ENCODE measurements around the gene MCF2L.
"Not testable (repeated sequence)": the region's sequence is repeated elsewhere in the genome, so short reads cannot be mapped to it uniquely, and the experiment has no call there.

The MCF2L gene

DNA sequence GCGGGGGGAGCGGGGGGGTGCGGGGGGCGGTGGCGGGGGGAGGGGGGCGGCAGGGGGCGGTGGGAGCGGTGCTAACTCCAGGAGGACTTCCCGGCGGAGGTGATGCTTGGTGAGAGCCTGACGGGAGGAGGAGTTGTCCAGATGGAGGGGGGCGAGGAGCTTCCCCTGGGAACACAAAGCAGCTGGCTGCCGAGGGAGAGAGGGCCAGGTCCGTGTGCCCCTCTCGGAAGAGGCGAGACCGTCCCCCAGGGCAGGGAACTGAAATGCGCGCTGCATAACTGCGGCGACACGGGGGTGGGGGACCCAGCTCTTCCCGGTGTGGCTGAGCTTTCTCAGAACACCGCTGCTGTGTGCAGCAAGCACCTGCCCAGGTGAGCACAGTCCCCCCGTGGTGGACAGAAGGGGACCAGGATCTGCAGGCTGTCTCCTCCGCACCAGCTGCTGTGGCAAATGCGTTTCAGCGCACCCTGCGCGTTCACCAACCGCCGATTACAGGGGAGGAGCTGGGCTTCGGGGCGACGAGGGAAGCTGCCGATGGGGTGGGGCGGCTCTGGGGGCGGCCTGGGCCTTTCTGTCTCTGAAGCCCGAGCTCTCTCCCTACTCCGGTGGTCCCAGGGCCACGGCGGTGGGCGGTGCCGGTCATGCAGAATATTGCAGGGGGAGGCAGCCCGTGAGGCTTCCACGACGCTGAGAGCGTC lies 81.9 kb downstream of the MCF2L start:
- no peak for DNase-seq

DNA sequence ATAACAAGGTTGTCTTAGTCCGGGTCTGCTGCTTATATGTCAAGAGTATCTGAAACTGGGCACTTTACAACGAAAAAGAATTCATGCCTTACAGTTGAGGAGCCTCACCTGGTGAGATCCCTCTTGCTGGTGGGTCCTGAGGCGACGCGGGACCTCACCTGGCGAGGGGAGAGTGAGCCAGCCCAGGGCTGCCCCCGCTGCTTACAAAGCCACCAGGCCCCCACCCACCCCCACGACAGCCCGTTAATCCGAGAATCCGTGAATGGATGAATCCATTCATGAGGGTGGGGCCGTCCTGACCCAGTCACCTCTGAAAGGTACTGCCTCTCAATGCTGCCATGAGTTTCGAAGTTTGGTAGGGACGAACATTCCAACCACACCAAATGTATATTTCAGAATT lies 82.6 kb downstream of the MCF2L start:
- DNase-seq = no peak

GRCh38 chr13:113052206-113052605 lies 83.2 kb downstream of the MCF2L start:
- DNase-seq = no peak

DNA sequence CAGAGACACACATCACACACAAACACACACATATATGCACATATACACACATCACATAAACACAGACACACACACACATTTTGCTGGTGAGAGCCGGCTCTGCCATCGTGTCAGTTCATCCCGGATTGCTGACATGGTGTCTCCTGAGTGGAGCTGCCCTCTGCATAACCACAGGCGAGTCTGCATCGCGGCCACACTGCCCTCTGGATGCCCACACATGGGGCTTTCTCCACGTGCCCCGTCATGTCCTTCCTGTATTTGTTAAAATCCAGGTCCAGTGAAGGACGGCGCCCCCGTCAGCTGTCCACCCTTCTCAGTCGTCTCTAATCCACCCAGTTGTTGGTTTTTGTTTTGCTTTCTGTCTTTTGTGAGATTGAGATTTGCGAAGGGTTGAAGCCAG lies 84.0 kb downstream of the MCF2L start:
- no peak for DNase-seq

DNA sequence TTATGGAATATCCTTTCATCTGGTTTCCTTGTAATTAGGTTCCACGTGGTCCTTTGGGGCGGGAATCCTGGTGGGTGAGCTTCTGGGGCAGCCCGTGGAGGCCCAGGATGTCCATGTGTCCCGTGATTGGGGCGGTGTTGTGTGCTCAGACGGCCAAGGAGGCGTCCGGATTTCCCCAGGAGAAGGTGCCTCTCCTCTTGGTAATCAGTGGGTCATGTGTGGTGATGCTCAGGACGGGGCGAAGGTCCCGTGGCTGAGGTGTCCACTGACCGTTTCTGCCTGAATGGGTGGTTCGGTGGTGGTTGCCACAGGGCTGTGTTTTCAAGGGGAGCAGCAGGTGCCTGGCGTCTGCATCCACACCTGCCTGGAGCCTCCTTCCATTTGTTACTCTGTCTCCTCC lies 84.4 kb downstream of the MCF2L start:
- no peak for DNase-seq

- no peak for DNase-seq
Observed at GRCh38 chr13:113053801-113054604, 85.0 kb downstream of the MCF2L start.

DNA sequence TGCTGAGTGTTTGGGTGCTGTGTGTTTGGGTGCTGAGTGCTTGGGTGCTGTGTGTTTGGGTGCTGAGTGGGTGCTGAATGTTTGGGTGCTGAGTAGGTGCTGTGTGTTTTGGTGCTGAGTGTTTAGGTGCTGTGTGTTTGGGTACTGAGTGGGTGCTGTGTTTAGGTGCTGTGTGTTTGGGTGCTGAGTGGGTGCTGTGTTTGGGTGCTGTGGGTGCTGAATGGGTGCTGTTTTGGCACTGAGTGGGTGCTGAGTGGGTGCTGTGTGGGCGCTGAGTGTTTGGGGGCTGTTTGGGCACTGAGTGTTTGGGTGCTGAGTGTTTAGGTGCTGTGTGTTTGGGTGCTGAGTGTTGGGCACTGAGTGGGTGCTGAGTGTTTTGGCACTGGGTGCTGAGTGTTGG lies 88.1 kb downstream of the MCF2L start:
- DNase-seq = no peak

DNA sequence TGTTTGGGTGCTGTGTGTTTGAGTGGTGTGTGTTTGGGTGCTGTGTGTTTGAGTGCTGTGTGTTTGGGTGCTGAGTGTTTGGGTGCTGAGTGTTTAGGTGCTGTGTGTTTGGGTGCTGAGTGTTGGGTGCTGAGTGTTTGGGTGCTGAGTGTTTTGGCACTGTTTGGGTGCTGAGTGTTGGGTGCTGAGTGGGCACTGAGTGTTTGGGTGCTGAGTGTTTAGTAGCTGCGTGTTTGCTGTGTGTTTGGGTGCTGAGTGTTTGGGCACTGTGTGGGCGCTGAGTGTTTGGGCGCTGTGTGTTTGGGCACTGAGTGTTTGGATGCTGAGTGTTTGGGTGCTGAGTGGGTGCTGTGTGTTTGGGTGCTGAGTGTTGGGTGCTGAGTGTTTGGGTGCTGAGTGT lies 88.5 kb downstream of the MCF2L start:
- not testable (repeated sequence) for DNase-seq

- no peak for DNase-seq
Observed at GRCh38 chr13:113058129-113058987, 89.3 kb downstream of the MCF2L start.

GRCh38 chr13:113058988-113059850 lies 90.2 kb downstream of the MCF2L start:
- DNase-seq = no peak

- DNase-seq = no peak
Observed at GRCh38 chr13:113059891-113060290, 90.9 kb downstream of the MCF2L start.

DNA sequence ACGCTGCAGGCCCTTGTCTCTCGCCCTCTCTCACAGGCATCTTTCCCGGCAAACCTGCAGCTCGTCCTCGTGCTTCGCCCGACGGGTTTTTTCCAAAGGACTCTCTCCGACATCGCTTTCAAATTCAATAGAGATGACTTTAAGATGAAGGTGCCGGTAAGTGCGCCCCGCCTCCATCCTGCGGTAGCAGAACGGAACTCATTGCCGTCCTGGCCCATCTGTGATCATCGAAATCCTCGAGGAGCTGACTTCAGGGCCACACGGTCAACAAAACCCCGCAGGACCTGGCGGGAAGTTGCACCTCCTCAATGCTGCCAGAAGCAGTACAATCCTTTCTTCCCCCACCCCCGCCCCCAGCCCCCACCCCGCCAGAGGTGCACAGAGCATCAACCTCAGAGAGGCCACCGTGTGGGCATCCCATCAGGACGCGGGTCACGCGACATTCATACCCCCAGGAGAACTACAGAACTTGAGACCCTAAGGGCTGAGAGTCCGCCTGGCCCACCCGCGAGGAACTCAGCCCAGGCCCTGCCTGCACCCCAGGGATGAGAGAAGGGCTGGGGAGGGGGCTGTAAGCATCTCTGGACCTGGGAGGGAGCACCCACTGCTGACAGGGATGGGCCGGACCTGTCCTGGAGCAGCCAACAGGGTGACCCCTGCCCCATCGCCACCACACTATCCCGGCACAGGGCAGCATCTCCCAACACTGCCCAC lies 91.7 kb downstream of the MCF2L start:
- DNase-seq = no peak

DNA sequence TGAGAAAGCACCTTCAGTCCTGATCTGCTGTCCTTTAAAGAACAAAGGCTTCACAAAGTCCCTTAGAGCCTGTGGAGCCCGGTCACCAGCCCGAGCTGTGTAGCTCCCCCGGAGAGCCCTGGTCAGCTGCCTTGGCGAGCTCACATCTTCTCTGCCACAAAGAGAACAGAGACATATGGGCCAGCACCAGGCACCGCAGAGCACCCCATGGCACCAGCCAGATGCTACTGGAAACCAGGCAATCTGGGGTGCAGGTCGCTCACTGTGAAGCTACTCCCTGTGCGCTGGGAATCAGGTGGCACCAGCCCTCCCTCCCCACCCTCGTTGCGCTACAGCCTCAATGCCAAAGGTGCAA lies 92.2 kb downstream of the MCF2L start:
- no peak for DNase-seq

DNA sequence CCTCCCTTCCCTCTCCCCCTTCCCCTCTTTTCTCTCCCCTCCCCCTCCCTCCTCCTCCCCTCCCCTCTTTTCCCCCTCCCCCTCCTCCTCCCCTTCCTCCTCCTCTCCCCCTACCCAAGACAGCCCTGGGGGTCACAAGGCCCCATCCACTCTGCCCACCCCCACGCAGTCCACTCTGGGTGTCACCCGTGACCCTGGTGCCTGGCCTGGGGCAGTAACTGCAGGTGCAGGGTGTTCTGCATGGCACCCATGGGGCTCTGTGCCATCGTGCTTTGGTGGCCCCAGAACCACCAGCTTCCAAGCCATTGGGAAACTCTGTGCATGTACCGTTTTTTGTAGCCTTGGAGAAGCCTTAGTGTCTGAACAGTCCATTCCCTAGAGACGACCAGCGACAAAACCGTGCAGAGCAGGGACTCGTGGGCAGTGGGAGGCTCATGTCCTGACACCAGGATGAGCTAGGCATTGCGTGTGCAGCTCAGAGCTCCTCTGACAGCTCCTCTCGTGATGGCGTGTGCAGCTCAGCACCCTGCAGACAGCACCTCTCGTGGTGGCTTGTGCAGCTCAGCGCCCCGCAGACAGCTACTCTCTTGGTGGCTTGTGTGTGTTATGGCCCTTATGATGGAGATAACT lies 92.9 kb downstream of the MCF2L start:
- DNase-seq = no peak

DNA sequence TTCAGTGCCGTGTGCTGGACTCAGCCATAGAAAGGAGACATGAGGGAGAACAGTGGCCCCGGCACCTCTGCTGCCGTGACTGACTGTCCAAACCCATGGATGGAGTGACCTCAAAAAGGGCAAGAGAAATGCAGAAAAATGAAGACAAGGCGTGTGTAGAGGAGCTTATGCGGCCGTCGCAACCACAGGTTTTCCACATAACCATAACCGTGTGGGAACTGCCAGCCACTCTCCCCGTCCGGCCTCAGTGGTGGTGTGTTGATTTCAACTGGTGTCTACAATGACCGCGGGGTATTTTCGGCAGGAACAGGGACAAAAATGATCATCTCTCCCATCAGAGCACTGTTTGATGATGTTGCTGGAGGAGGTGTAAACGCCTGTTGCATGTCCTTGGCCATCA lies 93.7 kb downstream of the MCF2L start:
- no peak for DNase-seq

DNA sequence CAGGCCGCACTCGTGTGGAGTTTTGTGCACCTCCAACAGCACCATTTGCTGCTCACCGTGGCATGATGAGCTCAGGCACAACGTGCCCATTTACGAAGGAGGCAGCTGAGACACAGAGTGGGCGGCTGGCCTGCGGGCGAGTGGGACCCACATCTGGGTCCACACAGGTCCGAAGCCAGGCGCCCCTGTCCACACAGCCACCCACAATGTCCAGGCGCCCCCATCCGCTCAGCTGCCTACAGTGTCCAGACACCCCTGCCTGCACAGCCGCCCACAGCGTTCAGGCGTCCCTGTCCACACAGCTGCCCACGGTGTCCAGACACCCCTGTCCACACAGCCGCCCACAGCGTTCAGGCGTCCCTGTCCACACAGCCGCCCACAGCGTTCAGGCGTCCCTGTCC lies 94.1 kb downstream of the MCF2L start:
- no peak for DNase-seq

DNA sequence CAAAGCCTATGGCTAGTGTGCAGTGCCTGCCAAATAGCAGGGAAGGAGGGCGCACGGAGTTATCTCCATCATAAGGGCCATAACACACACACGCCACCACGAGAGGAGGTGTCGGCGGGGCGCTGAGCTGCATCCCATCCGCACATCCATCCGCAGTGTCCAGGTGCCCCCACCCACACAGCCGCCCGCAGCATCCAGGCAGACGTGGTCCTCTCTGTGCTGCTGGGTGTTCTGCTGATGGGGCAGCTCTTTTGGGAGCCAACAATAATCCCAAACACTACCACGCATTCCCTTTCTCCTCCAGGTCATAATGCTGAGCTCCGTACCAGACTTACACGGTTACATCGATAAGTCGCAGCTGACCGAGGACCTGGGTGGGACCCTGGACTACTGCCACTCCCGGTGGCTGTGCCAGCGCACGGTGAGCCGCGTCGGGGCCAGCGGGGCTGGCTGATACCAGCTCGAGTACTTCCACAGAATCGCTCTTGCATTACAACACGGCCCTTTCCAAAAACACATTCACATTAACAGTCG lies 95.1 kb downstream of the MCF2L start:
- no peak for DNase-seq

DNA sequence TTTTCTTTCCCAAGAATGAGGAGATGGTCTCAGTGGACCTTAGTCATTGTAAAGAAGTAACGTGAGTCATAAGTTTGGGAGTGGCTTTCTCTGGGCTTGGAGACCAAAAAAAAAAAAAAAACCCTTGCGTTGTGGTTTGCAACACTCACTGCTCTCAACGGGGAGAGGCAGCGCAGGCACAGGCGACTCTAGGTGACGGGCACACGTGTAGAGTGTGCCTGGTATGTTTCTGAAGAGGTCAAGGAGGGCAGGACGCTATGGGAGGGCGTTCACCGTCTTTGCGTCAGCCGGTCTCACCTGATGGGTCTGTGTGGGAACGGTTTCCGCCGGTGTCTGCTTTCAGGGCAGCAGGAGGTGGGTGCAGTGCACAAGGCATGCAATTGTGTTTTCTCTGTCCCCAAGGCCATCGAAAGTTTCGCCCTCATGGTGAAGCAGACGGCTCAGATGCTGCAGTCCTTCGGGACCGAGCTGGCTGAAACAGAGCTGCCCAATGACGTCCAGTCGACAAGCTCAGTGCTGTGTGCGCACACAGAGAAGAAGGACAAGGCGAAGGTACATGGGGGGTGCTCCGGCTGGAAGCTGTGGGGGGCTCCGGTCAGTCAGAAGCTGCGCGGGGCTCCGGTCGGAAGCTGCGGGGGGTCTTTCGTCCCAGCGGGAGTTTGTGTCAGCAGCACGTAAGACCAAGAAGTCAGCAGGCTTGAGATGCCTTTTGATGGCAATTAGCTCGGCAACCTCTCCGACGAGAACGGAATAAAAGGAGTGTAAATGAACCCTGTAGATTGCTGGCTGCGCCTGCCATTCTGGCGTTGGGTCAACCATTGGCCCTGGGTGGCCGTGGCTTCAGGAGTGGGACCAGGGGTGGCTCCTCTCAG lies 95.8 kb downstream of the MCF2L start:
- no peak for DNase-seq

DNA sequence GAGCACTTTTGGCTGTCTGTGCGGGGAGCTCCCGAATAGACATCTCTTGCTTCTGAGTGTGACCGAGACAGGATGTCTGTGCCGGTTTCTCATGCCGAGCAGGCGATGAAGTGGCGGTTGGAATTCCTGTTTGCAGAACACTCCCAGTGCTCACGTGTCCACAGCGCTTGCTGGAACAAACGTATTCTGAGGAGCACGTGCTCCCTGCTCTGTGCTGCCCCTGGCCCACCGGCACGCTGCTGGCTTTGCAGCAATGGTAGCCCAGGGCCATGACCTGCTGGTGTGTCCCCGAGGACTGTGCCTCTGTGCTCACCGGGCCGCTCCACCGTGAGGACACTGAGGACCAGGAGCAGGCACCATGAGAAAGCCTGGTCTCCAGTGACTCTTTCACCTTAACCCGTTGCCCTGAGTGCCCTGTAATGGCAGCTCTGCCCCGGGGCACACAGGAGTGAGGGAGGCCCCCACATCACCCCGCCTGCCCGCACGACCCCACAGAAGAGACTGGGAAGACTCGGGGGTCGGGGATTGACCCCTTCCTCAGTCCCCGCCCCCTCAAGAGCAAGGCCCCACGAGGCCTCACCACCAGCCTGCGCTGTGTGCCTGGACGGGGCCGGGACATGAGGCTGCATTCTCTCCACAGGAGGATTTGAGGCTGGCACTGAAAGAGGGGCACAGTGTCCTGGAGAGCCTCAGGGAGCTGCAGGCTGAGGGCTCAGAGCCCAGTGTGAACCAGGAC lies 96.6 kb downstream of the MCF2L start:
- DNase-seq = no peak
